Suprapubic skin (tissue), 4 donors: ENCODE data around the gene ZFAND3.

Experiments used
- CTCF ChIP-seq, 2 donors: fragments of 200-600 bp in 1 of 2; fragments of 450-650 bp in 1 of 2; sonication (generic) in 1 of 2; IDR thresholded peaks; one replicate each; pipeline ENCODE4 v1.5.1; 2016 to 2019; ENCODE audit warnings: antibody characterized with exemption in 2 of 2, mild to moderate bottlenecking in 1 of 2, moderate library complexity in 1 of 2
- EP300 ChIP-seq: sonication (generic); formaldehyde crosslinking; IDR thresholded peaks from one replicate; pipeline ENCODE4 v1.6.1; 2017; ENCODE audit warnings: antibody characterized with exemption
- POLR2A ChIP-seq, 2 donors: fragments of 450-650 bp; IDR thresholded peaks; one replicate each; pipeline ENCODE4 v1.6.1; 2017; ENCODE audit warnings: antibody characterized with exemption in 2 of 2, mild to moderate bottlenecking in 2 of 2, moderate library complexity in 2 of 2
- POLR2AphosphoS5 ChIP-seq, 3 donors: sonication (generic); formaldehyde crosslinking; IDR thresholded peaks; one replicate each; pipeline ENCODE4 v1.6.1; 2017; ENCODE audit warnings: antibody characterized with exemption in 3 of 3

GRCh38 chr6:38103921-38104320, 284.4 kb downstream of the ZFAND3 start:
- TF ChIP-seq CTCF (IDR thresholded peaks at IDR 0.05) (no peak), EP300 (no peak), POLR2A (IDR thresholded peaks at IDR 0.05) (no peak), POLR2AphosphoS5 (IDR thresholded peaks at IDR 0.05) (no peak)
